Progenitor cell of endocrine pancreas (in vitro differentiated cells): ENCODE measurements around the gene MYO5A. TPM values are rescaled to one million over a fixed set of nuclear protein-coding genes. Genes with fewer than 3 reads are reported as not detected.

ENCODE experiments used
- DNase-seq: peaks from one replicate; pipeline ENCODE4 v3.0.0; 2021; ENCODE audit warnings: low spot score; ENCODE audit not compliant: unreplicated experiment
- H3K27ac Mint-ChIP-seq: 2 replicates; pipeline ENCODE4 v1.8.0; 2021; ENCODE audit warnings: mild to moderate bottlenecking, moderate library complexity, mixed read lengths
- H3K27me3 Mint-ChIP-seq: 2 replicates; pipeline ENCODE4 v1.8.0; 2021; ENCODE audit warnings: mixed read lengths
- H3K36me3 Mint-ChIP-seq: 2 replicates; pipeline ENCODE4 v1.8.0; 2022; ENCODE audit warnings: mixed read lengths; ENCODE audit not compliant: insufficient read depth
- H3K4me1 Mint-ChIP-seq: 2 replicates; pipeline ENCODE4 v1.8.0; 2021; ENCODE audit warnings: low read depth, mixed read lengths
- H3K4me3 Mint-ChIP-seq: 2 replicates; pipeline ENCODE4 v1.8.0; 2021; ENCODE audit warnings: low read depth, mild to moderate bottlenecking, moderate library complexity, mixed read lengths
- H3K9me3 Mint-ChIP-seq: 2 replicates; pipeline ENCODE4 v1.8.0; 2021; ENCODE audit warnings: low read depth, mixed read lengths
- total RNA-seq: library from RNA; stranded (reverse); gene quantifications from 2 replicates; pipeline ENCODE4 v1.2.1, GENCODE V29; 2021
- TF ChIP-seq, protein P1 (sequence below): fragments of 200-600 bp; sonication (generic); IDR thresholded peaks from one replicate; pipeline ENCODE4 v1.5.0; 2021; ENCODE audit warnings: antibody characterized with exemption, mild to moderate bottlenecking; ENCODE audit not compliant: unreplicated experiment

MYO5A gene
- total RNA-seq, 1 donor from 2014 or later, result 31.0 TPM

DNA sequence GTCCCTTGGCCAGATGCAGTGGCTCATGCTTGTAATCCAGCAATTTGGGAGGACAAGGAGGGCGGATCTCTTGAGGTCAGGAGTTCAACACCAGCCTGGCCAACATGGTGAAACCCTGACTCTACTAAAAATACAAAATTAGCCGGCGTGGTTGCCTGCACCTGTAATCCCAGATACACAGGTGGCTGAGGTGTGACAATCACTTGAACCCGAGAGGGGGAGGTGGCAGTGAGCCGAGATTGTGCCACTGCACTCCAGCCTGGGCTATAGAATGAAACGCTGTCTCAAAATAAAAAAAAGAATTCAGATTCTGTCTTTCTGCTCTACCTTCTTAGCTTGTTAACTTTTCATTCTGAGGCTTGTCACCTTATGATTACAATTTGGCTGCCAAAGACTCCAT is 22.1 kb downstream of the MYO5A start:
- Mint-ChIP-seq H3K4me3 (no peak overlapping the region), H3K27ac (no peak overlapping the region), H3K36me3 (peaks cover 2% of the 10 kb centered on the region), H3K4me1 (no peaks in the 10 kb centered on the region), H3K27me3 (no peaks in the 10 kb centered on the region), H3K9me3 (no peaks in the 10 kb centered on the region)
- TF ChIP-seq, protein P1, sequence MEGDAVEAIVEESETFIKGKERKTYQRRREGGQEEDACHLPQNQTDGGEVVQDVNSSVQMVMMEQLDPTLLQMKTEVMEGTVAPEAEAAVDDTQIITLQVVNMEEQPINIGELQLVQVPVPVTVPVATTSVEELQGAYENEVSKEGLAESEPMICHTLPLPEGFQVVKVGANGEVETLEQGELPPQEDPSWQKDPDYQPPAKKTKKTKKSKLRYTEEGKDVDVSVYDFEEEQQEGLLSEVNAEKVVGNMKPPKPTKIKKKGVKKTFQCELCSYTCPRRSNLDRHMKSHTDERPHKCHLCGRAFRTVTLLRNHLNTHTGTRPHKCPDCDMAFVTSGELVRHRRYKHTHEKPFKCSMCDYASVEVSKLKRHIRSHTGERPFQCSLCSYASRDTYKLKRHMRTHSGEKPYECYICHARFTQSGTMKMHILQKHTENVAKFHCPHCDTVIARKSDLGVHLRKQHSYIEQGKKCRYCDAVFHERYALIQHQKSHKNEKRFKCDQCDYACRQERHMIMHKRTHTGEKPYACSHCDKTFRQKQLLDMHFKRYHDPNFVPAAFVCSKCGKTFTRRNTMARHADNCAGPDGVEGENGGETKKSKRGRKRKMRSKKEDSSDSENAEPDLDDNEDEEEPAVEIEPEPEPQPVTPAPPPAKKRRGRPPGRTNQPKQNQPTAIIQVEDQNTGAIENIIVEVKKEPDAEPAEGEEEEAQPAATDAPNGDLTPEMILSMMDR, result no peak
- DNase-seq, result no peak

DNA sequence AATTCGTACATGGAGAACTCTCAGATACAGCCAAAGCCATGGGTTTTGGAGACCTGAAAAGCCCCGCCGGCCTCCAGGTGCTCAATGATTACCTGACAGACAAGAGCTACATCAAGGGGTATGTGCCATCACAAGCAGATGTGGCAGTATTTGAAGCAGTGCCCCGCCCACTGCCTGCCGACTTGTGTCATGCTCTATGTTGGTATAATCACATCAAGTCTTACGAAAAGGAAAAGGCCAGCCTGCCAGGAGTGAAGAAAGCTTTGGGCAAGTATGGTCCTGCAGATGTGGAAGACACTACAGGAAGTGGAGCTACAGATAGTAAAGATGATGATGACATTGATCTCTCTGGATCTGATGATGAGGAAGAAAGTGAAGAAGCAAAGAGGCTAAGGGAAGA is 23.5 kb downstream of the MYO5A start:
- Mint-ChIP-seq H3K27me3 (no peaks in the 10 kb centered on the region), H3K9me3 (no peaks in the 10 kb centered on the region), H3K4me3 (no peak overlapping the region), H3K4me1 (no peaks in the 10 kb centered on the region), H3K36me3 (peaks cover 2% of the 10 kb centered on the region), H3K27ac (no peak overlapping the region)
- TF ChIP-seq, protein P1, result no peak
- no peak for DNase-seq

DNA sequence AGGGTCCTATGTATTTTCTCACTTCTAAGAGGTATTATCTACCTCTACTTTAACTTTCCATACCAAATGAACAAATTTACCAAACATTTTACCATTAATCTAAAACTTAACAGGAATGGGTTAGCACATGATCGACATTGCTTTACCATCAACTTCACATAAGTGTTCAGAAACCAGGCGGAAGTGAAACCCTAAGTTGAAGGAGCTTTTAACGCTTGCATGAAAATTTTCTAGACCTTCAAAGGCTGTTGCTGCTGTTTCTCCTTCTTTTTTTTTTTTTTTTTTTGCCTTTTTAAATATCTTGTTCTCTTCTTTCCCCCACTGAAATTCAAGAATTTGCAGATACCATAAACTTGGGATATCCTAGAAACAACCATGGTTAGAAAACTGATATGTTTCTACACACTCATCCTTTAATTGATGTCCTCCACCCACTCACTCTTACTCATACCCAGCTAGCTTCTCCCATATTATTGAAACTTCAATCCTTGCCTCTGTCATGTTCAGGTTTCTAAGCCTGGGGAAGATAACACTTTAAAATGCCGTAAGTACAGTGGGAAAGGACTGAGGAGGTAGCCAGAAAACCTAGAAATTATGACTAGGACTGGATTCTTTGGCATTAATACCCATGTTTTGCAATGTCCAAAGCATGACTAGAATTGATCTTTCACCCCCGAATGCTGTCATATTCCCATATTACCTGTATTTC is 24.7 kb downstream of the MYO5A start:
- TF ChIP-seq, protein P1, result no peak
- Mint-ChIP-seq H3K27ac (no peak overlapping the region), H3K27me3 (no peaks in the 10 kb centered on the region), H3K36me3 (peaks cover 2% of the 10 kb centered on the region), H3K4me1 (no peaks in the 10 kb centered on the region), H3K4me3 (no peak overlapping the region), H3K9me3 (no peaks in the 10 kb centered on the region)
- no peak for DNase-seq

DNA sequence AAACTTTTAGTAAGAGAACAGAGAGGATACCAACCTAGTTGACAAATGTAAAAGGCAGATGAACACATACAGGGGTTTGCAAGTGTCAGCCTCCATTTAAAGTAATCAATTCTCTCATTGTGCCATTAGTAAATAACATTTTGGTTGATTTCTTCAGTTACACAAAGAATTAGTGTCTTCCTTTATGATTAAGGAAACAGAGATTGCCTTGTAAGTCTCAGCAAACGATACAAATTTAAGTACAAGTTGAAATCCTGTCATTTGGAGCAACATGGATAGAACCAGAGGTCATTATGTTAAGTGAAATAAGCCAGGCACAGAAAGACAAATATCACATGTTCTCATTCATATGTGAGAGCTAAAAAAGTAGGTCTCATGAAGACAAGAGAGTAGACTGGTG is 26.1 kb downstream of the MYO5A start:
- TF ChIP-seq, protein P1, result no peak
- Mint-ChIP-seq H3K4me3 (no peak overlapping the region), H3K27ac (no peak overlapping the region), H3K36me3 (peaks cover 2% of the 10 kb centered on the region), H3K4me1 (no peaks in the 10 kb centered on the region), H3K27me3 (no peaks in the 10 kb centered on the region), H3K9me3 (no peaks in the 10 kb centered on the region)
- DNase-seq, result no peak

DNA sequence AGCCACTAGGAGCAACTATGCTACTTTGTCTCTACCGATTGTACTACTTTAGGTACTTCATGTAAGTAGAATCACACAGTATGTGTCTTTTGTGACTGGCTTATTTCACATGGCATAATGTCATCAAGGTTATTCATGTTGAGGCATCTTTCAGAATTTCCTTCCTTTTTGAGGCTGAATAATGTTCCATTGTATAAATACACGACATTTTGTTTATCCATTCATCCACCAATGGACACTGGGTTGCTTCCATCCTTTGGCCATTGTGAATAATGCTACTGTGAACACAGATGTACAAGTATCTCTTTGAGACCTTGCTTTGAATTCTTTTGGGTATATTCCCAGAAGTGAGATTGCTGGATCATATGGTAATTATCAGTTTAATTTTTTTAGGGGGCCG is 29.2 kb downstream of the MYO5A start:
- TF ChIP-seq, protein P1, result no peak
- no peaks in the 10 kb centered on the region for H3K9me3 Mint-ChIP-seq
- DNase-seq, result no peak
- H3K27me3 Mint-ChIP-seq, result no peaks in the 10 kb centered on the region
- peaks cover 2% of the 10 kb centered on the region for H3K36me3 Mint-ChIP-seq
- no peaks in the 10 kb centered on the region for H3K4me1 Mint-ChIP-seq
- H3K4me3 Mint-ChIP-seq, result no peak overlapping the region
- no peak overlapping the region for H3K27ac Mint-ChIP-seq
